Activated CD8-positive, alpha-beta memory T cell treated with anti-CD3 and anti-CD28 coated beads for 24 hours (primary cell): ENCODE results near the gene CPA5.
"Not testable (repeated sequence)": the region's sequence is repeated elsewhere in the genome, so short reads cannot be mapped to it uniquely, and the experiment has no call there.

Experiments
- DNase-seq: peaks from one replicate; pipeline ENCODE4 v3.0.0-alpha.2; 2020

Gene CPA5

GRCh38 chr7:130344271-130344866, at the start of gene CPA5:
CPA5 (plus strand) TSS chr7:130344816; CDS start chr7:130346486, 1,670 bp downstream.
- no peak for DNase-seq

GRCh38 chr7:130296221-130296951, 48.2 kb upstream of the CPA5 start:
- DNase-seq, result no peak

GRCh38 chr7:130297628-130298543, 46.7 kb upstream of the CPA5 start:
- no peak for DNase-seq

GRCh38 chr7:130298544-130299326, 45.9 kb upstream of the CPA5 start:
- no peak for DNase-seq

GRCh38 chr7:130299866-130300265, 44.8 kb upstream of the CPA5 start:
- no peak for DNase-seq

- no peak for DNase-seq
Observed at GRCh38 chr7:130301501-130302020, 43.1 kb upstream of the CPA5 start.

GRCh38 chr7:130302649-130303048, 42.0 kb upstream of the CPA5 start:
- no peak for DNase-seq

- DNase-seq, result no peak
Observed at GRCh38 chr7:130303127-130303526, 41.5 kb upstream of the CPA5 start.

- DNase-seq, result no peak
Observed at GRCh38 chr7:130303551-130303950, 41.1 kb upstream of the CPA5 start.

- DNase-seq, result no peak
Observed at GRCh38 chr7:130303982-130304381, 40.6 kb upstream of the CPA5 start.

GRCh38 chr7:130304878-130305277, 39.7 kb upstream of the CPA5 start:
- DNase-seq, result no peak

- DNase-seq, result no peak
Observed at GRCh38 chr7:130305433-130306042, 39.1 kb upstream of the CPA5 start.

- DNase-seq, result no peak
Observed at GRCh38 chr7:130309986-130310385, 34.6 kb upstream of the CPA5 start.

- DNase-seq, result no peak
Observed at GRCh38 chr7:130314305-130314704, 30.3 kb upstream of the CPA5 start.

GRCh38 chr7:130319541-130319940, 25.1 kb upstream of the CPA5 start:
- no peak for DNase-seq

GRCh38 chr7:130321542-130322229, 22.9 kb upstream of the CPA5 start:
- DNase-seq, result not testable (repeated sequence)

- DNase-seq, result no peak
Observed at GRCh38 chr7:130322615-130323014, 22.0 kb upstream of the CPA5 start.

GRCh38 chr7:130324306-130324943, 20.2 kb upstream of the CPA5 start:
- DNase-seq, result no peak

- no peak for DNase-seq
Observed at GRCh38 chr7:130329681-130330080, 14.9 kb upstream of the CPA5 start.

GRCh38 chr7:130332259-130333053, 12.2 kb upstream of the CPA5 start:
- DNase-seq, result no peak
